Suprapubic skin (tissue), 4 donors: ENCODE results near the gene NLRC5. TPM values are rescaled to one million over a fixed set of nuclear protein-coding genes. Genes with fewer than 3 reads are reported as not detected.

Experiments used
- DNase-seq, 2 donors: peaks; one replicate each; pipeline ENCODE4 v3.0.0-alpha.2; 2019; ENCODE audit warnings: low spot score in 2 of 2
- H3K27ac ChIP-seq: fragments of 200-600 bp; sonication (generic); one replicate; pipeline ENCODE4 v1.5.1; 2019
- H3K27me3 ChIP-seq: fragments of 200-600 bp; sonication (generic); one replicate; pipeline ENCODE4 v1.5.1; 2019
- H3K36me3 ChIP-seq: fragments of 200-600 bp; sonication (generic); one replicate; pipeline ENCODE4 v1.5.1; 2019
- H3K4me1 ChIP-seq: fragments of 200-600 bp; sonication (generic); one replicate; pipeline ENCODE4 v1.5.1; 2019
- H3K4me3 ChIP-seq: fragments of 200-600 bp; sonication (generic); one replicate; pipeline ENCODE4 v1.5.1; 2019; ENCODE audit warnings: mild to moderate bottlenecking
- H3K9me3 ChIP-seq: fragments of 200-600 bp; sonication (generic); one replicate; pipeline ENCODE4 v1.5.1; 2019
- EP300 ChIP-seq: sonication (generic); formaldehyde crosslinking; IDR thresholded peaks from one replicate; pipeline ENCODE4 v1.6.1; 2017; ENCODE audit warnings: antibody characterized with exemption
- POLR2A ChIP-seq, 2 donors: fragments of 450-650 bp; IDR thresholded peaks; one replicate each; pipeline ENCODE4 v1.6.1; 2017; ENCODE audit warnings: antibody characterized with exemption in 2 of 2, mild to moderate bottlenecking in 2 of 2, moderate library complexity in 2 of 2
- POLR2AphosphoS5 ChIP-seq, 3 donors: sonication (generic); formaldehyde crosslinking; IDR thresholded peaks; one replicate each; pipeline ENCODE4 v1.6.1; 2017; ENCODE audit warnings: antibody characterized with exemption in 3 of 3
- WGBS: methylation state at CpG from one replicate; pipeline ENCODE4 v1.1.5; 2018; 5-methylcytosine and 5-hydroxymethylcytosine counted together
- total RNA-seq, 4 donors: library from RNA; depleted of rRNA; stranded (reverse); fragments of >200 nt; gene quantifications; one replicate each; pipeline ENCODE4 v1.1.0, GENCODE V29; 2016
- TF ChIP-seq, protein P1 (sequence below), 2 donors: fragments of 200-600 bp in 1 of 2; fragments of 450-650 bp in 1 of 2; sonication (generic) in 1 of 2; IDR thresholded peaks; one replicate each; pipeline ENCODE4 v1.5.1; 2016 to 2019; ENCODE audit warnings: antibody characterized with exemption in 2 of 2, mild to moderate bottlenecking in 1 of 2, moderate library complexity in 1 of 2

NLRC5 gene
- total RNA-seq, 4 donors from 2014 or later, result 36.9 to 133 (median 54.4) TPM

- DNase-seq, result no peak
Measured at GRCh38 chr16:57131351-57131970, 142.1 kb downstream of the NLRC5 start.

GRCh38 chr16:57132470-57132869, 143.1 kb downstream of the NLRC5 start:
- H3K27ac ChIP-seq, result no peak overlapping the region
- H3K9me3 ChIP-seq, result no peaks in the 10 kb centered on the region
- H3K4me3 ChIP-seq, result no peak overlapping the region
- H3K27me3 ChIP-seq, result no peaks in the 10 kb centered on the region
- no peaks in the 10 kb centered on the region for H3K4me1 ChIP-seq
- H3K36me3 ChIP-seq, result no peaks in the 10 kb centered on the region
- TF ChIP-seq POLR2AphosphoS5 (IDR thresholded peaks at IDR 0.05), result no peak
- TF ChIP-seq, protein P1, sequence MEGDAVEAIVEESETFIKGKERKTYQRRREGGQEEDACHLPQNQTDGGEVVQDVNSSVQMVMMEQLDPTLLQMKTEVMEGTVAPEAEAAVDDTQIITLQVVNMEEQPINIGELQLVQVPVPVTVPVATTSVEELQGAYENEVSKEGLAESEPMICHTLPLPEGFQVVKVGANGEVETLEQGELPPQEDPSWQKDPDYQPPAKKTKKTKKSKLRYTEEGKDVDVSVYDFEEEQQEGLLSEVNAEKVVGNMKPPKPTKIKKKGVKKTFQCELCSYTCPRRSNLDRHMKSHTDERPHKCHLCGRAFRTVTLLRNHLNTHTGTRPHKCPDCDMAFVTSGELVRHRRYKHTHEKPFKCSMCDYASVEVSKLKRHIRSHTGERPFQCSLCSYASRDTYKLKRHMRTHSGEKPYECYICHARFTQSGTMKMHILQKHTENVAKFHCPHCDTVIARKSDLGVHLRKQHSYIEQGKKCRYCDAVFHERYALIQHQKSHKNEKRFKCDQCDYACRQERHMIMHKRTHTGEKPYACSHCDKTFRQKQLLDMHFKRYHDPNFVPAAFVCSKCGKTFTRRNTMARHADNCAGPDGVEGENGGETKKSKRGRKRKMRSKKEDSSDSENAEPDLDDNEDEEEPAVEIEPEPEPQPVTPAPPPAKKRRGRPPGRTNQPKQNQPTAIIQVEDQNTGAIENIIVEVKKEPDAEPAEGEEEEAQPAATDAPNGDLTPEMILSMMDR (IDR thresholded peaks at IDR 0.05), result no peak
- no peak for TF ChIP-seq POLR2A (IDR thresholded peaks at IDR 0.05)
- TF ChIP-seq EP300, result no peak
- 100% methylated on average over 1 of the region's 1 CpG for WGBS
- no peak for DNase-seq

More at GRCh38 chr16:57131351-57131970, 142.1 kb downstream of the NLRC5 start:
- Histone ChIP-seq H3K27ac (no peak overlapping the region), H3K27me3 (no peaks in the 10 kb centered on the region), H3K4me3 (no peak overlapping the region), H3K36me3 (no peaks in the 10 kb centered on the region), H3K4me1 (no peaks in the 10 kb centered on the region), H3K9me3 (no peaks in the 10 kb centered on the region)
- TF ChIP-seq POLR2A (IDR thresholded peaks at IDR 0.05) (no peak), EP300 (no peak), POLR2AphosphoS5 (IDR thresholded peaks at IDR 0.05) (no peak)
- TF ChIP-seq, protein P1 (IDR thresholded peaks at IDR 0.05), result no peak
- 90% methylated on average over 11 of the region's 17 CpGs for WGBS

DNA sequence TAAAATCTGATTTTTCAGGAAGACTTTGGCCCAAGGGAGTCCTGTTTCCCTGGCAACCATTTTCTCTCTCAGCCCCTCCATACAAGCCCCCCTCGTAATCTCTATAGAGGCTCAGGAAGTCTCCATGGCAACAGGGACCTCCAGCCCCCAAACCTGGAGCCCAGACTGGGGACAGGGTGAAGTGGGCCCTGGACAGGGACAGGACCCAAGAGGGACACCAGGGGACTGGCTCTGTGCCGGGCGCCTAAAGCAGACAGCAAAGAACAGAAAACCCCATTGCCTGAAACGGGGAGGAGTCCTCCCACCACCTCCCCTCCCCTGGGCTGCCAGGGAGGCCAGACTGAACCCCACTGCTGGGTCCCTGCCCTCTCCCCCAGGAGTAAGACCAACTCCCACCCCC, 143.7 kb downstream of the NLRC5 start:
- TF ChIP-seq, protein P1 (IDR thresholded peaks at IDR 0.05), result no peak
- Histone ChIP-seq H3K36me3 (no peaks in the 10 kb centered on the region), H3K4me1 (no peaks in the 10 kb centered on the region), H3K27ac (no peak overlapping the region), H3K4me3 (no peak overlapping the region), H3K9me3 (no peaks in the 10 kb centered on the region), H3K27me3 (no peaks in the 10 kb centered on the region)
- no peak for DNase-seq
- WGBS, result 100% methylated on average over 1 of the region's 4 CpGs

Other genes starting within 250 kb of the NLRC5 start
- gene SLC12A3, start 124.3 kb upstream of the NLRC5 start, total RNA-seq, result under 1 TPM in 1 of 4 donors, not detected in 3; 0.13 TPM
- 100 to 1,000 TPM; 146 to 246 (median 160) TPM for gene HERPUD1, start 57.4 kb upstream of the NLRC5 start, total RNA-seq
- 1 to 10 TPM in 1 of 4 donors, under 1 TPM in 1, not detected in 2; 0.72 to 1.7 TPM for gene CETP, start 27.6 kb upstream of the NLRC5 start, total RNA-seq
- gene CPNE2, start 103.0 kb downstream of the NLRC5 start, total RNA-seq, result 10 to 100 TPM; 12.7 to 23.1 (median 15.7) TPM
- gene PSME3IP1, start 196.5 kb downstream of the NLRC5 start, total RNA-seq, result 100 to 1,000 TPM in 1 of 4 donors, 10 to 100 TPM in 3; 47.1 to 109 (median 60.3) TPM
- 10 to 100 TPM; 16.3 to 48.3 (median 35.2) TPM for gene RSPRY1, start 196.8 kb downstream of the NLRC5 start, total RNA-seq